Activated naive CD8-positive, alpha-beta T cell treated with anti-CD3 and anti-CD28 coated beads, Interleukin-2, amount 50 U/mL, for 24 hours (primary cell): ENCODE measurements around the gene KRTAP5-1.

Experiments used
- ATAC-seq: fragments of 150-1000 bp; cut with Tn5 transposase; one replicate; pipeline ENCODE4 v1.10.0; 2021
- DNase-seq: peaks from one replicate; pipeline ENCODE4 v3.0.0; 2021
- H3K27ac Mint-ChIP-seq: one replicate; pipeline ENCODE4 v1.8.0; 2021; ENCODE audit warnings: mild to moderate bottlenecking, mixed read lengths
- H3K27me3 Mint-ChIP-seq: one replicate; pipeline ENCODE4 v1.8.0; 2021; ENCODE audit warnings: mixed read lengths
- H3K36me3 Mint-ChIP-seq: one replicate; pipeline ENCODE4 v1.8.0; 2021; ENCODE audit warnings: low read depth, mixed read lengths
- H3K4me1 Mint-ChIP-seq: one replicate; pipeline ENCODE4 v1.8.0; 2021; ENCODE audit warnings: mixed read lengths
- H3K4me3 Mint-ChIP-seq: one replicate; pipeline ENCODE4 v1.8.0; 2021; ENCODE audit warnings: mild to moderate bottlenecking, moderate library complexity, mixed read lengths
- H3K9me3 Mint-ChIP-seq: one replicate; pipeline ENCODE4 v1.8.0; 2021; ENCODE audit warnings: mixed read lengths

Gene KRTAP5-1

DNA sequence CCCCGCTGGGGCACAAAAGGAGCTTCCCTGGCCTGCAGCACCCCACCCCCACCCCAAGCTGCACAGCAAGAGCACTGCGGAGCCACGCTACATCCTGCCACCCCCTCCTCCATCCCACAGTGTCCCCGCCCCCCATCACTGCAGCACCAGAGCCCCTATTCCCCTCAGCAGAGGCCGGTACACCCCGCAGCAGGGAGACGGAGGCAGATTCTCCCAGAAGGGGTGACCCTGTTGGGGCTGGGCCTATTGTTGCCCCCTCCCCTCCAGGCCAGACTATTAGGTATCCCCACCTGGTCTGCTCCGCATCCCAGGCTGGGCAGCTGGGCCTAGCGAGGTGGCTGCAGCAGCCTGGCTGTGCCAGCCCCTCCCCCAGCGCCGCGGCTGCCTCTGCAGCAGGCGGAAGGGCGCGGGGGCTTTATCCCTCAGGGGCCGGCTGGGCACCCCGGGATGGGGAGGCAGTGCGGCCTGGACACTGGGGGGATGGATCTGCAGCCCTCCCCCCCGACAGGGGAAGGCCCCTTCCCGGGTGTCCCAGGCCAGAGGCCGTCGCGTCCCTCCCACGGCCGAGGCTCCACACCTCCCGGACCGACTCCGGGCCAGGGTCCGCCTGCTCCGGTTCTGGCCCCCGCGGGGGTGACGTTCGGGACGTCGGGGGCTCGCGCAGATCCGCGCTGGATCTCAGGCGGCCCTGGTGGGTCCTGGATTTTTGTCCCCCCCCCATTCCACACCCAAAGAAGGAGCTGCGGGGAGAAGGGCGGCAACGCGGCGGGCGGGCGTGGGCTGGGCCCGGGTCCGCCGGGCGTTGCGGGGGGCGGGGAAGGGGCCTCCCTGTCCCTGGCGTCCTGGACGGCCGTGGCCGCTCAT lies 14.0 kb downstream of the KRTAP5-1 start:
- H3K27ac Mint-ChIP-seq, result no peak overlapping the region
- H3K4me3 Mint-ChIP-seq, result peak overlapping the region; percentile 50
- H3K9me3 Mint-ChIP-seq, result no peaks in the 10 kb centered on the region
- peaks cover 16% of the 10 kb centered on the region for H3K4me1 Mint-ChIP-seq
- no peaks in the 10 kb centered on the region for H3K36me3 Mint-ChIP-seq
- DNase-seq (no peak), ATAC-seq (no peak)
- H3K27me3 Mint-ChIP-seq, result peaks cover 18% of the 10 kb centered on the region

DNA sequence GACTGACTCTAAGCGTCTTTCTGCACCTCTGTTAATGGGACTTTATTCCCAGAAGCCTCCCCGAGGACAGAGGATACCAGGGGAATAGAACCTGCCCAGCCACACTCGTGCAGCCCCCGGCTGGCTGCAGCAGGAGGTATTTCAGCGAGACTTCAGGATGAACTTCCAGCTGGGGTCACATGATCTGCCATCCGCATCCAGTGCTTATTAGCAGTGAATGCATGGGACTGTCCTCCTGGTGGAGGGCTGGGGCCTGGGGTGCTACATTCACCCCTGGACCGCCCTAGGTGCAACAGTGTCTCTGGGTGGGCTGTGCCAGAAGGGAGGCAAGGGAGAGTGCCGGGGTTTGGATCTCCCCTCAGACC lies 14.6 kb downstream of the KRTAP5-1 start:
- Mint-ChIP-seq H3K4me3 (peak overlapping the region; percentile 50), H3K4me1 (peaks cover 16% of the 10 kb centered on the region), H3K27ac (no peak overlapping the region), H3K9me3 (no peaks in the 10 kb centered on the region), H3K36me3 (no peaks in the 10 kb centered on the region), H3K27me3 (peaks cover 15% of the 10 kb centered on the region)
- ATAC-seq, result no peak
- DNase-seq, result no peak

DNA sequence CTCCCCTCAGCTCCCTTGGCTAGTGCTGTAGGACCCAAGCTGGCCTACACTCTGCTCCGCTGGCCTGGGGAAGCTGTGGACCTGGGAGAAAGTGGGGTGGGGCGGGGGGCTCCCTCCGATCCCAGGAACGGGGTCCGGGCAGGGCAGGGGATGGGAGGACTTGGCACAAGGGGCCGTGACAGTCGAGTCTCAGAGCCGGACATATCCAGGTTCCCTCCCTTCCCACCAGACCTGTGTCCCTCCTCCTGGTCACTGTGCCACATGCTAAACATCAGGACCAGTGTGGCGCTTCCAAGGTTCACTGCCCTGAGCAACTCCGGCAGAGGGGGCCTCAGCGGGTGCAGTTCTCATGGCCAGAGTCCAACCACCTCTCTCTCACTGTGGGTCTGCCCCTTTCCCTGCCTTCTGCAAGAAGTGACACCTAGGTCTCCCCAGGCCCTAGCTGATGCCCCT lies 15.1 kb downstream of the KRTAP5-1 start:
- DNase-seq (no peak), ATAC-seq (no peak)
- Mint-ChIP-seq H3K27me3 (peaks cover 10% of the 10 kb centered on the region), H3K27ac (no peak overlapping the region), H3K4me3 (no peak overlapping the region), H3K36me3 (no peaks in the 10 kb centered on the region), H3K9me3 (no peaks in the 10 kb centered on the region), H3K4me1 (peaks cover 15% of the 10 kb centered on the region)

DNA sequence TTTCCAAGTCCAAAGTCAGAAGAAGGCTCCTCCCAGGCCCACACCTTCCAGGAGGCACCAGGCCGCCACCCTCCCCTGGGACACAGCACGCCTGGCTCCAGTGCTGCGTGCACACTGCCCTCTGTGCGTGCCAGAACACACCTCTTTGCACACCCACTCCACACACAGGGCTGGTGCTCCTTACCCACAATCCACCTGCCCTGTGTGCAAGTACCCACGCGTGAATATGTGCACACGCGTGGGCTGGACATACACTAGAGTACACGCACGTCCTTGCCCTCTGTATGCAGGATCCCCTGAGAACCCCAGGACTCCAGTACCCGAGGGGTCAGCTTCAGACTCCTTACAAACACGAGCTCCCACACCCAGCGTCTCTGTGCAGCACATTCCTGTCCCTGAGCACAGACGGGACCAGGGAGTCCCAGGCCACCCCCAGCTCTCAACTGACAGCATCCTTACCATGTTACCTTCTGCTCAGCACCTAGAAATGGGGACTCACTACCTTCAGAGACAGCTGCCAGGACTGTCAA lies 15.8 kb downstream of the KRTAP5-1 start:
- Mint-ChIP-seq H3K36me3 (no peaks in the 10 kb centered on the region), H3K9me3 (no peaks in the 10 kb centered on the region), H3K27me3 (peaks cover 8% of the 10 kb centered on the region), H3K27ac (no peak overlapping the region), H3K4me1 (peaks cover 13% of the 10 kb centered on the region), H3K4me3 (no peak overlapping the region)
- ATAC-seq (no peak), DNase-seq (no peak)

DNA sequence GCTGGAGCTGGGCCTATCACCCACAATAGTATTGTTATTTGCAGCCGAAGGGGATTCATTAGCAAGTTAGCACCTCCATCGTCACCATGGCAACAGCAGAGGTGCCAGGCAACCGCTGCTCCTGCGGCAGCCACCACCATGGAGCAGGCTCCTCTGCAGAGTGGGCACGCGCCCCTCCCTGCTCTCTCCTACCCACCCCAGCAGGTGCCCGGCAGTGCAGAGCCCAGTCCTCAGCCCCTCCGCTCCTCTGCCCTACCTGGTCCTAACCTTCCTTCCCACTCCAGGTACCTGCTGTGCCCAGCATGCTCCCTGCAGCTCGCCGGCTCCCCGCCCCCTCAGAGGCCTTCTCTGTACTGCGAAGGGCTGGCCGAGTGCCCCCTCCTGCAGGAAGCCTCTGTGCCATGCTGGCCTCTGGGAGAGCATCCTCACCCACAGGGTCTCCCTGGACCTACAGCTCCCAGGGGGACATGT lies 16.6 kb downstream of the KRTAP5-1 start:
- no peaks in the 10 kb centered on the region for H3K9me3 Mint-ChIP-seq
- peaks cover 6% of the 10 kb centered on the region for H3K27me3 Mint-ChIP-seq
- peak; percentile 33 for DNase-seq
- no peaks in the 10 kb centered on the region for H3K36me3 Mint-ChIP-seq
- no peak overlapping the region for H3K4me3 Mint-ChIP-seq
- no peak for ATAC-seq
- H3K4me1 Mint-ChIP-seq, result peaks cover 10% of the 10 kb centered on the region
- H3K27ac Mint-ChIP-seq, result no peak overlapping the region

DNA sequence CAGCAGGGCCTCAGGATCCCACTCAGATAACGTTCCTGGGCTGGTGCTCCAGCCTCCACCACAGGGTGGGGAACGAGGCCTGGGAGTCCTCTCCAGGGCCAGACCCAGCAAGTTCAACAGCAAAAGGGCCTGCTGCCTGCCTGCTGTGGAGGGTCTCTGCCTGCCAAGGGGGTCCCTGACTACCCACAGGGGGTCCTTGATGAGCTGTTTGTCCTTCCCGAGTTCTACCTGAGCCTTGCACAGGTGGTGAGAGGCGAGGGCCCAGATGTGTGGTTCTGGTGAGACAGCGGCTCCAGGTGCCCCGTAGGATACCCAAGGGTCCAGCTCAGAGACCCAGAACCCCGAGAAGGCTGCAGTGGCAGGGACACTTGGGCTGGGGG lies 17.4 kb downstream of the KRTAP5-1 start:
- Mint-ChIP-seq H3K4me1 (peaks cover 8% of the 10 kb centered on the region), H3K9me3 (no peaks in the 10 kb centered on the region), H3K27me3 (peaks cover 3% of the 10 kb centered on the region), H3K27ac (no peak overlapping the region), H3K4me3 (no peak overlapping the region), H3K36me3 (no peaks in the 10 kb centered on the region)
- ATAC-seq (no peak), DNase-seq (no peak)

DNA sequence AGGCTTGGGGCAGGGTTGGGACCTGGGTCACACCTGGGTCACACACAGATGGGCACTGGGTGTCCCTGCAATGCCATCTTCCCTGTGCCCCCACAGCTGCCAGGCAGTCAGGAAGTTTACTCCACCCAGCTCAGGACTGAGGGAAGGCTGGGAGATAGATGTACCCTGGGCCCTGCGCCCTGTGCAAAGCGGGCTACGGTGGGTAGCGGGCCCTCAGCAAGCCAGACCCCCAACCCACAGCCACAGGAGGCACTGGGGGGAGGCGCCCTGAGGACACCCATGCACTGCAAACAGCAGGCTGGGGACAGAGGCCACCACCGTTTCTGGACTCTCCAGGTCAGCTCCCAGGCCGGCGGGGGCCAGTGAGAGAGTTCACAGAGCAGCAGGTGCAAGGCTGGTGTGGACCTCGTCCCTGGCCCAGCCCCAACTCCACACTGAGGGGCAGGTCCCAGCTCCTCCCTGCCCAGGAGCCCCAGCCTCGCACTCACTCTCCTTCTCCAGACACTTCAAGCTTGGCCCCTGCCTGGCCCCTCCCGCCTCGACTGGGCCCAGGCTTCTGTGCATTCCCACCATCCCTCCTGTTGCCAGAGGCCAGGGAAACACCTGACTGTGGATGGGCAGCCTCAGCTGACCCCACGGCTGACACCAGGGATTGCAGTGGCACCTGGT lies 17.9 kb downstream of the KRTAP5-1 start:
- Mint-ChIP-seq H3K4me3 (no peak overlapping the region), H3K36me3 (no peaks in the 10 kb centered on the region)
- DNase-seq, result no peak

DNA sequence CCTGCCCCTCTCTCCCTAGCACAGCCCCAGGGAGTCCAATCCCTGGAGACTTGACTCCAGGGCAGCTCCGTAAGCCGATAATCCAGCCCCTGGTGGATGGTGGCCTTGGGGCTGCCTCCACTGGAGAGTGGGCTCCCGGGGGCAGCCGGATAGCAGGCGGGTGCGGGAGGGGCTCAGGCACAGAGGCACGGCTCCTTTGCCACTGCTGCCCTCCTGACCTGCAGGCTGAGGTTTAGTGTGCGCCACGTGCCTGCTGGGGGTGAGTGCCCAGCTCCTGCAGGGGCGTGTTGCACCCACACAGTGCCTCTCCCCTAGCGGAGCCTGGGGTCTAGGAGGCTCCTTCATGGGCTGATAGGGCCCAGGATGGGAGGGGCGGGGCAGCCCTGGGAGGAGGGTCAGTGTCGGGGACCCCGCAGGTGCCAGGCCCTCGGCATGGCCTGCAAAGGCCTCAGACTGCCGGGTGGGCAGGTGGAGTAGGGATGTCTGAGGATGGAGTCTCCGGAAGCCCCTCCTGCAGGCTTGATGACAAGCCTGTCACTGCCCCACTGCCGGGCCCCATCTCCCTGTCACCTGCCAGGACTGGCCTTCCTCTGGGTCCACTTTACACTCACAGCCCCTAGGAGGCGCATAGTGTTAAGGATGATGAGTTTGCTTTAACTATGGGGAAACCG lies 18.6 kb downstream of the KRTAP5-1 start:
- Mint-ChIP-seq H3K27me3 (peaks cover 3% of the 10 kb centered on the region), H3K4me3 (no peak overlapping the region), H3K4me1 (peaks cover 8% of the 10 kb centered on the region), H3K9me3 (no peaks in the 10 kb centered on the region), H3K27ac (no peak overlapping the region), H3K36me3 (no peaks in the 10 kb centered on the region)
- DNase-seq, result no peak
- no peak for ATAC-seq

More for the DNA sequence above, 17.9 kb downstream of the KRTAP5-1 start:
- peaks cover 3% of the 10 kb centered on the region for H3K27me3 Mint-ChIP-seq
- H3K27ac Mint-ChIP-seq, result no peak overlapping the region
- no peaks in the 10 kb centered on the region for H3K9me3 Mint-ChIP-seq
- ATAC-seq, result no peak
- H3K4me1 Mint-ChIP-seq, result peaks cover 8% of the 10 kb centered on the region

DNA sequence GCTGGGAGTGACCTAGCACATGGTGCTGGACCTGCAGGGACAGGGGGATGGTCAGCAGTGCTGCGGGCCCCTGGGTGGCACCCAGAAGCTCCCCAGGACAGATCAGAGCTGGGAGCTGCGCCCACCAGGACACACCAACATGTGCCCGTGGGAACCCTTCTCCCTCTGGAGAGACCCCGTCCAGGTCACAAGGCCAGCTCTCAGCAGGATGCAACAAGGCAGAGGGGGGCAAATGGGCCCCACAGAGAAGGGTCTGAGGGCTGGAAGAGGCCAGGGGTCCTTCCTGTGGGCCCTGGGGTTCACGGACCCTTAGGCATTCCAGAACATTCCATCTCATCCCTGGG lies 19.2 kb downstream of the KRTAP5-1 start:
- DNase-seq, result no peak
- H3K4me1 Mint-ChIP-seq, result peaks cover 8% of the 10 kb centered on the region
- no peak overlapping the region for H3K4me3 Mint-ChIP-seq
- H3K9me3 Mint-ChIP-seq, result no peaks in the 10 kb centered on the region
- peaks cover 3% of the 10 kb centered on the region for H3K27me3 Mint-ChIP-seq
- no peak overlapping the region for H3K27ac Mint-ChIP-seq
- H3K36me3 Mint-ChIP-seq, result no peaks in the 10 kb centered on the region
- no peak for ATAC-seq

DNA sequence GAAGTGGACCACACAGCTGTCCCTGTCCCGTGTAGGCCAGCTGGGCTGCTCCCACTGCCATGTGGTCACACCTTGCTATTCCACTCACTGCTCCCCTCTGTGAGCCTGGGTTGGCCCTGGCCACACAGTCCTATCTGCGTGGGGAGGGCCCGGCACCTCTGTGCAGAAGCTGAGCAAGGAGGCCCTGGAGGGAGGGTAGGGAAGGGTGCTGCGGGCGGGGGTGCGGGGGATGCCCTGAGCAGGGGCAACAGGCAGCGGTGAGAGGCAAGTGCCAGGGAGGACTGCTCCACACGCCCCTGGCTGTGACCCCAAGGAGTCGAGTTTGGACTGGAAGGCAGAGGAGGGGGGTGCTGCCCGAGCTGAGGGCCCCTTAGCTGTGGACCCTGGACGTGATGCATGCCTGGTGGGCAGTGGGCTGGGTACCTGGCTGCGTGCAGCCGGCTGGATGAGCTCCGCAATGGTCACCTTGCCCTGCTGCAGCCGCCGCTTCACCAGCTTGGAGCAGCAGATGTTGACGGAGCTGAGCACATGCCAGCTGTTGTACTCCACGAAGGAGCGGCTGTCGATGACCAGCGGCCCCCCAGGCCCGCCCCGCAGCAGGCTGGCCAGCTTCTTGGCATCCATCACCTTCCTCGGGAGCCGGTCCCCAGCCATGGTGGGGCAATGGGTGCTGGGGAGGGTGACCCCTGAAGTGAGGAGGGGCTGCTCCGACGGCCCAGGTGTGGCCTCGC lies 19.7 kb downstream of the KRTAP5-1 start:
- DNase-seq (no peak), ATAC-seq (no peak)
- H3K27me3 Mint-ChIP-seq, result no peaks in the 10 kb centered on the region
- H3K27ac Mint-ChIP-seq, result no peak overlapping the region
- no peaks in the 10 kb centered on the region for H3K36me3 Mint-ChIP-seq
- no peak overlapping the region for H3K4me3 Mint-ChIP-seq
- peaks cover 5% of the 10 kb centered on the region for H3K4me1 Mint-ChIP-seq
- no peaks in the 10 kb centered on the region for H3K9me3 Mint-ChIP-seq

DNA sequence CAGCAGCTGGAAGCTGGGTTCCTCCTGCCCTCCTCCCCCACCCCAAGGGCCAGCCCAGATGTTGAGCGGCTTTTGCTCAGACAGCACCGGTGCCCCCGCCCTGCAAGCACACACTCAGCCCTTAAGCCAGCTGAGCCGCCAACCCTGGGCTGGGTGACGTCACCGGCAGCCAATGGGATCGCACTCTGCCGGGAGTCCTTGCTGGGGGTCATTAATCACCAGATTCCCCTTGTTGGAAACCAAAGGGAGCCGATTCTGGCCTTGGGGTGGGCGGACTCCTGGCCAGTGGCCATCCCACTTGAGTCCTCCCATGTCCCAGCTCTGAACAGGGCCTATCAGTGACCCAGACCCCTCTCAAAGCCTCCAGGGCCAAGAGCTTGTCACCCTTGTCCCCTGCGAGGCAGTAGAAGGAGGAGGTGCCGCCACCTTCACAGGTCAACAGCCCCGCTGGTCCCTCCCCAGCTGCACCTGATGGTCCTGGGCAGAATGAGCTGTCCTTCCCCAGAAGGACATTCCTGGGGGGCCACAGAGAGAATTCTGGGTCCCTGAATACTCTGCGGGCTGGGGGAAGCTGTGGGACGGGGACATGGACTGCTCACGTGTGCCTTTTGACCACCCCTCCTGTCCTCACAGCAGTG lies 20.4 kb downstream of the KRTAP5-1 start:
- no peak for DNase-seq
- no peaks in the 10 kb centered on the region for H3K9me3 Mint-ChIP-seq

DNA sequence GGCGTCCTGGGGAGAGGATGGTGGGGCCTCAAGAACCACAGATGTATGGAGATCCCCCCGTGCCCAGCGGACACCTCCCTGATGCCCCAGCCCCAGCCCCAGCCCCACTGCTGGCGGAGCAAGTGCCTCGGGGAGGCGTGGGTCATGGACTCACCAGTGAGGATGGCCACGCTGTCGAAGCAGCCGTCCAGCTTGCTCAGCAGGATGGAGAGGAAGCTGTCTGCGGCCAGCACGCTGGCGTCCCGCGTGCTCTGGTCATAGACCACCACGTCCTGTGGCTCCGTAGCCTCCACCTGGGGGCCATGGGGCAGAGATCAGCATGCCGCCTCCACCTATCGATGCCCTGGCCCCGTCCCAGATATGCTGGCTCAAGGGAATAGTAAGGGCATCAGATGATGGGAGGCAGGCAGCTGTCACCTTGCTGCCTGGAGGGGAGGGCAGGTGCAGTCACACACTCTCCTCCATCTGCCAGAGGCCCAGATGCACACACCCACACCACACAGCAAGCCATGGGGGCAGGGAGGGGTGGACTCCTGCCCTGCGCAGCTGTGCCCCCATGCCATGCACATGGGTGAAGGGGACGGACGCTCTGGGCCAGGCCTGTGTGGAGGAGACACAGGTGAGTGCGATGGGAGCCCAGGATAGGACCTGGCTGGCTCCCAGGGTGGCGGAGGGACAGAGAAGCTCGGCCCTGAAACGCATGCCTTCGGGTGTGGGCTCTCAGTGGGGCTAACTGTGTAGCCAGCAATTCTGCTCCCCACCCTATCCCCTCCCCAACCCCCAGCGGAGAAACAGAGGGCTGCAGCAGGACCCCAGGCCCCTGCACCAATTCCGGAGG lies 21.2 kb downstream of the KRTAP5-1 start:
- Mint-ChIP-seq H3K4me1 (no peaks in the 10 kb centered on the region), H3K4me3 (no peak overlapping the region), H3K27me3 (no peaks in the 10 kb centered on the region), H3K9me3 (no peaks in the 10 kb centered on the region), H3K36me3 (no peaks in the 10 kb centered on the region), H3K27ac (no peak overlapping the region)
- DNase-seq, result no peak
- no peak for ATAC-seq

More for the DNA sequence above, 20.4 kb downstream of the KRTAP5-1 start:
- Mint-ChIP-seq H3K36me3 (no peaks in the 10 kb centered on the region), H3K27me3 (no peaks in the 10 kb centered on the region), H3K4me3 (no peak overlapping the region), H3K4me1 (peaks cover 5% of the 10 kb centered on the region), H3K27ac (no peak overlapping the region)
- ATAC-seq, result no peak

DNA sequence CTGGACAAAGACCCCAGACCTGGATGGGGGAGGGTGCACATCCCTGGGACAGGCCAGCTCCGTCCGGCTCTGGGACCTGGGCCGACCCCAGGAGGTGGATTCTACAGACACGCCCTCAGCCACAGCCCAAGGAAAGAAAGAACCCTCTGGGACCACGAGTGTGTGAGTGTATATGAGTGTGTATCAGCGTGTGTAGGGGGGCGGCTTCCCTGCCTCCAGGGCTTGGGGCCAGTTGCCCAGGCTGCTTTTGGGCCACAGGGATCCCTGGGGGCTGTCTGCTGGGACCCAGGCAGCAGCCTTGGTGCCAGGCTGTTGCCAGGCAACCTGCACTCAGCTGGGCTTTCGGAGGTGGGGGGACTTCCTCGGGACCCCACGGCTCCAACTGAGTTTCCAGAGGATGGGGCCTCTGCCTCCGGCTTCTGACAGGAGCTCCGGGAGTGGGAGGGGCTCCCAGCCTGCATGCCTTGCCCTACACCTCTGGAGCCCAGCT lies 21.9 kb downstream of the KRTAP5-1 start:
- DNase-seq (no peak), ATAC-seq (no peak)
- no peaks in the 10 kb centered on the region for H3K4me1 Mint-ChIP-seq
- H3K4me3 Mint-ChIP-seq, result no peak overlapping the region
- H3K36me3 Mint-ChIP-seq, result no peaks in the 10 kb centered on the region
- H3K27me3 Mint-ChIP-seq, result no peaks in the 10 kb centered on the region
- H3K9me3 Mint-ChIP-seq, result no peaks in the 10 kb centered on the region
- H3K27ac Mint-ChIP-seq, result no peak overlapping the region
